HL-60 (cell line): ENCODE results near the gene ABI3BP.

Source experiments
- DNase-seq, 2 experiments: peaks; one replicate each; pipeline ENCODE4 v3.0.0-alpha.2; 2010 to 2020; ENCODE audit warnings: low read depth in 1 of 2, low spot score in 1 of 2
- H3K27ac ChIP-seq: fragments of 250-450 bp; sonication (Bioruptor Pico); replicated peaks from 2 replicates; pipeline ENCODE4 v1.5.1; 2020; ENCODE audit warnings: mild to moderate bottlenecking, moderate library complexity
- H3K27me3 ChIP-seq: fragments of 250-450 bp; sonication (Bioruptor Pico); 2 replicates; pipeline ENCODE4 v1.5.1; 2021; ENCODE audit warnings: mild to moderate bottlenecking, moderate library complexity; ENCODE audit not compliant: insufficient read depth, poor library complexity, severe bottlenecking
- H3K4me3 ChIP-seq: replicated peaks from 2 replicates; pipeline ENCODE4 v1.5.1; 2011; ENCODE audit warnings: mild to moderate bottlenecking, control low read depth, low read length; ENCODE audit not compliant: insufficient read depth
- GABPA ChIP-seq: IDR thresholded peaks from 2 replicates; pipeline ENCODE4 v1.6.1; 2012; ENCODE audit warnings: low read depth
- POLR2AphosphoS5 ChIP-seq: IDR thresholded peaks from 2 replicates; pipeline ENCODE4 v1.6.1; 2012; ENCODE audit warnings: low read depth
- SPI1 ChIP-seq: IDR thresholded peaks from 2 replicates; pipeline ENCODE4 v1.6.1; 2012; ENCODE audit warnings: low read depth, mild to moderate bottlenecking, borderline replicate concordance
- TF ChIP-seq, protein P1 (sequence below): IDR thresholded peaks from one replicate; pipeline ENCODE4 v1.5.1; 2011; ENCODE audit warnings: low read length, control low read depth, inconsistent platforms; ENCODE audit not compliant: insufficient read depth
- TF ChIP-seq, protein P2 (sequence below): IDR thresholded peaks from 2 replicates; pipeline ENCODE4 v1.6.1; 2012; ENCODE audit warnings: low read depth; ENCODE audit not compliant: insufficient replicate concordance

The ABI3BP gene

DNA sequence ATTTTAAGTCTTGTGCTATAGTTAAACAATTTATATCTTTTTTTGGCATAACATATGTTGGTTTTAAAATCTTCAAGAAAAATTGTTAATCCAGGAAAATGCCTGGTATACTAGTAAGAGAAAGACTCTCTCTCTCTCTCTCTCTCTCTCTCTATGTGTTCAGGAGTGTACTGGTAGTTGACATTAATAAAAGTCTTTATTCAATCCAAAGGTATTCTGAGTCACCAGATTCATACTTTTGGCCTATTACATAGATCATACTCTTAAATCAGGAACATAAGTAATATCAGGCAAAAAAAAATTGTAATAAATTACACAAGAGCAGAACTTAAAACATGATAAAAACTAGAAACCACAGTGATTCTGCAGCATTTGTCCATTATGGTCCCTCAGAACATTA lies 213.7 kb downstream of the ABI3BP start:
- H3K27me3 ChIP-seq = no peaks in the 10 kb centered on the region
- TF ChIP-seq, protein P1, sequence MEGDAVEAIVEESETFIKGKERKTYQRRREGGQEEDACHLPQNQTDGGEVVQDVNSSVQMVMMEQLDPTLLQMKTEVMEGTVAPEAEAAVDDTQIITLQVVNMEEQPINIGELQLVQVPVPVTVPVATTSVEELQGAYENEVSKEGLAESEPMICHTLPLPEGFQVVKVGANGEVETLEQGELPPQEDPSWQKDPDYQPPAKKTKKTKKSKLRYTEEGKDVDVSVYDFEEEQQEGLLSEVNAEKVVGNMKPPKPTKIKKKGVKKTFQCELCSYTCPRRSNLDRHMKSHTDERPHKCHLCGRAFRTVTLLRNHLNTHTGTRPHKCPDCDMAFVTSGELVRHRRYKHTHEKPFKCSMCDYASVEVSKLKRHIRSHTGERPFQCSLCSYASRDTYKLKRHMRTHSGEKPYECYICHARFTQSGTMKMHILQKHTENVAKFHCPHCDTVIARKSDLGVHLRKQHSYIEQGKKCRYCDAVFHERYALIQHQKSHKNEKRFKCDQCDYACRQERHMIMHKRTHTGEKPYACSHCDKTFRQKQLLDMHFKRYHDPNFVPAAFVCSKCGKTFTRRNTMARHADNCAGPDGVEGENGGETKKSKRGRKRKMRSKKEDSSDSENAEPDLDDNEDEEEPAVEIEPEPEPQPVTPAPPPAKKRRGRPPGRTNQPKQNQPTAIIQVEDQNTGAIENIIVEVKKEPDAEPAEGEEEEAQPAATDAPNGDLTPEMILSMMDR = no peak
- TF ChIP-seq POLR2AphosphoS5 = no peak
- TF ChIP-seq SPI1 = no peak
- no peak for TF ChIP-seq GABPA
- TF ChIP-seq, protein P2, sequence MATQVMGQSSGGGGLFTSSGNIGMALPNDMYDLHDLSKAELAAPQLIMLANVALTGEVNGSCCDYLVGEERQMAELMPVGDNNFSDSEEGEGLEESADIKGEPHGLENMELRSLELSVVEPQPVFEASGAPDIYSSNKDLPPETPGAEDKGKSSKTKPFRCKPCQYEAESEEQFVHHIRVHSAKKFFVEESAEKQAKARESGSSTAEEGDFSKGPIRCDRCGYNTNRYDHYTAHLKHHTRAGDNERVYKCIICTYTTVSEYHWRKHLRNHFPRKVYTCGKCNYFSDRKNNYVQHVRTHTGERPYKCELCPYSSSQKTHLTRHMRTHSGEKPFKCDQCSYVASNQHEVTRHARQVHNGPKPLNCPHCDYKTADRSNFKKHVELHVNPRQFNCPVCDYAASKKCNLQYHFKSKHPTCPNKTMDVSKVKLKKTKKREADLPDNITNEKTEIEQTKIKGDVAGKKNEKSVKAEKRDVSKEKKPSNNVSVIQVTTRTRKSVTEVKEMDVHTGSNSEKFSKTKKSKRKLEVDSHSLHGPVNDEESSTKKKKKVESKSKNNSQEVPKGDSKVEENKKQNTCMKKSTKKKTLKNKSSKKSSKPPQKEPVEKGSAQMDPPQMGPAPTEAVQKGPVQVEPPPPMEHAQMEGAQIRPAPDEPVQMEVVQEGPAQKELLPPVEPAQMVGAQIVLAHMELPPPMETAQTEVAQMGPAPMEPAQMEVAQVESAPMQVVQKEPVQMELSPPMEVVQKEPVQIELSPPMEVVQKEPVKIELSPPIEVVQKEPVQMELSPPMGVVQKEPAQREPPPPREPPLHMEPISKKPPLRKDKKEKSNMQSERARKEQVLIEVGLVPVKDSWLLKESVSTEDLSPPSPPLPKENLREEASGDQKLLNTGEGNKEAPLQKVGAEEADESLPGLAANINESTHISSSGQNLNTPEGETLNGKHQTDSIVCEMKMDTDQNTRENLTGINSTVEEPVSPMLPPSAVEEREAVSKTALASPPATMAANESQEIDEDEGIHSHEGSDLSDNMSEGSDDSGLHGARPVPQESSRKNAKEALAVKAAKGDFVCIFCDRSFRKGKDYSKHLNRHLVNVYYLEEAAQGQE = no peak

DNA sequence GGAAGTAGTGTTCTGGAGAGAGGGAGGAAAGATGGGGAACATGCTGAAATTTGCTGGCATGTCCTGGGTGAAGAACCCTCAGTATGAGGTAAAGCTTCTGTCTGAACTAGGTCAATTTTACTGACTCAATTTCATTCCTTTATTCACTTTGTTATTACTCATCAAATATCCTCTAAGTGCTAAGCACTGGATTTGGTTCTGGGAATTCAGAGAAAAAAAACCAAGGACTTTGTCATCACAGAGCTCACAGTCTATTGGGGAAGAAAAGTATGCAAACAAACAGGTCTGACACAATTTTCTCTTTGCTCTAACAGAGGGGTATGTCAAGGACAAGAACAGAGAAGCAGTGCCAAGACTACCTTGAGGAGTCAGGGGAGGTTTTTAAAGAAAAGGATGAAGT lies 215.9 kb downstream of the ABI3BP start:
- Histone ChIP-seq H3K27ac (no peak overlapping the region), H3K27me3 (no peaks in the 10 kb centered on the region), H3K4me3 (no peak overlapping the region)
- DNase-seq = no peak
- TF ChIP-seq SPI1 (no peak), POLR2AphosphoS5 (no peak), GABPA (no peak)
- TF ChIP-seq, protein P1 = no peak
- TF ChIP-seq, protein P2 = no peak

More for the DNA sequence above, 213.7 kb downstream of the ABI3BP start:
- H3K27ac ChIP-seq = no peak overlapping the region
- DNase-seq = no peak
- no peak overlapping the region for H3K4me3 ChIP-seq

DNA sequence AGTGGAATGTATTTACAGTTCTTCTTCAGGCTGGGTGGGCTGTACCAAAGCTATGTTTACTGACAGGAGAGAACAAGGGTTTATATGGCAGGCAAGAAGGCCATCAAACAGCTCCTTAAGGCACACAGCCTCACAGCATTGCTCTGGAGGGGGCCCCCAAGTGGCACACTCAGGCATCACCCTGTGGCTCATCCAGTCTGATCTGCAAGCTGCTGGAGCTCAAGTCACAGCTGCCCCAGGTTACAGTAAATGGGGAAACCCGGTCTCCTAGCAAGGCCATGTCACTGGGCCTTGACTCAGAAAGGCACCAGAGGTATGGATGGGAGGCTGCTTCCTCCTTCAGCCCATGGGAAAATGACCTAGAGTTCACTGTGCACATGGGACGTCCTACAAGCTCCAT lies 216.5 kb downstream of the ABI3BP start:
- Histone ChIP-seq H3K27me3 (no peaks in the 10 kb centered on the region), H3K4me3 (no peak overlapping the region), H3K27ac (no peak overlapping the region)
- DNase-seq = no peak
- TF ChIP-seq SPI1 (no peak), GABPA (no peak)
- TF ChIP-seq, protein P2 = no peak
